ENCODE results near the gene AGL.

GRCh38 chr1:99801584-99801983 is 48.6 kb upstream of the AGL start:
- TF ChIP-seq CTCF (IDR thresholded peaks at IDR 0.05; ENCODE audit: low read length): no peak
- TF ChIP-seq EZH2phosphoT487 (IDR thresholded peaks at IDR 0.05; ENCODE audit: low read length): no peak
